ENCODE results near the gene ACSBG1.

The ACSBG1 gene

DNA sequence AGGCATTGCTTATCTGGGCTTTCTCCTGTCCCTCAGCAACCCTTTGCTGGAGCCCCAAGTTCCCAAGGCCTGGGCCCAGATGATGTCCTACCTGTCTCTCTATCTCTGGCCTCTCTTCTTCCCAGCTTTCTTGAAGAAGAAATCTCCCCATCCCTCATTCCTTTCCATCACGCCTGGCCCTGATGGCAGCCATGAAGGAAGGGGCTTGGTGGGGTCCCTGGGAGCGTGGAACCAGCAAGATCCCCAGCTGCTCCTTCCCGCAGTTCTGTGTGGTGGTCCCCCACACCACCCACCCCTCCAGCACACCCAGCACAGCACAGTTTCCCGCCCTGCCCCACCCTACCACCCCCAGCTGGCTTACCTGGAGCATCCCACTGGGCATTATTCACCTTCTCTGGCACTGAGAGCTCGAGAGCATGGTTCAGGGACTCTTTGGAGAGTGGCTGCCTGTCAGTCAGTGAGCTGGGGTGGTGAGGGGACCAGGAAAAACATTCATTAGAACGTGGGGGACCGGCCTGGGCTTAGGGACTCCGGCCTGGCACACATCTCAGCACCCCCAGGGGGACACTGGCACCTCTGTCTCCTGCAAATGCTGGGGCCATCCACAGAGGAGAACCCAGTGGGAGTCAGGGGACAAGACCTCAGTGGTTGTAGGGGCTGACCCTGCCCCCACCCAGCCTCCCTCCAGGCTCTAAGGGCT lies 26.6 kb downstream of the ACSBG1 start:
- no peak for TF ChIP-seq ZFX (IDR thresholded peaks at IDR 0.05)
- TF ChIP-seq, protein P1, sequence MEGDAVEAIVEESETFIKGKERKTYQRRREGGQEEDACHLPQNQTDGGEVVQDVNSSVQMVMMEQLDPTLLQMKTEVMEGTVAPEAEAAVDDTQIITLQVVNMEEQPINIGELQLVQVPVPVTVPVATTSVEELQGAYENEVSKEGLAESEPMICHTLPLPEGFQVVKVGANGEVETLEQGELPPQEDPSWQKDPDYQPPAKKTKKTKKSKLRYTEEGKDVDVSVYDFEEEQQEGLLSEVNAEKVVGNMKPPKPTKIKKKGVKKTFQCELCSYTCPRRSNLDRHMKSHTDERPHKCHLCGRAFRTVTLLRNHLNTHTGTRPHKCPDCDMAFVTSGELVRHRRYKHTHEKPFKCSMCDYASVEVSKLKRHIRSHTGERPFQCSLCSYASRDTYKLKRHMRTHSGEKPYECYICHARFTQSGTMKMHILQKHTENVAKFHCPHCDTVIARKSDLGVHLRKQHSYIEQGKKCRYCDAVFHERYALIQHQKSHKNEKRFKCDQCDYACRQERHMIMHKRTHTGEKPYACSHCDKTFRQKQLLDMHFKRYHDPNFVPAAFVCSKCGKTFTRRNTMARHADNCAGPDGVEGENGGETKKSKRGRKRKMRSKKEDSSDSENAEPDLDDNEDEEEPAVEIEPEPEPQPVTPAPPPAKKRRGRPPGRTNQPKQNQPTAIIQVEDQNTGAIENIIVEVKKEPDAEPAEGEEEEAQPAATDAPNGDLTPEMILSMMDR (conservative IDR thresholded peaks at IDR 0.05): no peak
- peak overlapping the region; percentile 94 for H3K27ac ChIP-seq

DNA sequence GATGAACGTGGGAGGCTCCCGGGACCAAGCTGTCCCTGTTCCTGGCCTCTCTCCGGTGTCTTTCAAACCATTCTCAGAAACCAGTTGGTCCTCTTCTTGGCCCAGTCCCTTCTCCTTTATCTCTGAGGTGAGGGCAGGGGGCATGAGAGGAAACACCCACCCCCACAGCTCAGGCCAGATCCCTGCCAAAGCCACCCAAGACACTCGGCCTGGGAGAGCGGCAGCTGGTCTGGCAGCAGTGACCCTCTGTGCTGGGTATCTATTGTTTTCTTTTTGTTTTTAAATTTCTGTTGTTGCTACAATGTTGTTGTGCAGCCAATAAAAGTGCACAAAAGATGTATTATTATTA lies 27.3 kb downstream of the ACSBG1 start:
- TF ChIP-seq ZFX (IDR thresholded peaks at IDR 0.05): no peak
- H3K27ac ChIP-seq: peak overlapping the region; percentile 94

DNA sequence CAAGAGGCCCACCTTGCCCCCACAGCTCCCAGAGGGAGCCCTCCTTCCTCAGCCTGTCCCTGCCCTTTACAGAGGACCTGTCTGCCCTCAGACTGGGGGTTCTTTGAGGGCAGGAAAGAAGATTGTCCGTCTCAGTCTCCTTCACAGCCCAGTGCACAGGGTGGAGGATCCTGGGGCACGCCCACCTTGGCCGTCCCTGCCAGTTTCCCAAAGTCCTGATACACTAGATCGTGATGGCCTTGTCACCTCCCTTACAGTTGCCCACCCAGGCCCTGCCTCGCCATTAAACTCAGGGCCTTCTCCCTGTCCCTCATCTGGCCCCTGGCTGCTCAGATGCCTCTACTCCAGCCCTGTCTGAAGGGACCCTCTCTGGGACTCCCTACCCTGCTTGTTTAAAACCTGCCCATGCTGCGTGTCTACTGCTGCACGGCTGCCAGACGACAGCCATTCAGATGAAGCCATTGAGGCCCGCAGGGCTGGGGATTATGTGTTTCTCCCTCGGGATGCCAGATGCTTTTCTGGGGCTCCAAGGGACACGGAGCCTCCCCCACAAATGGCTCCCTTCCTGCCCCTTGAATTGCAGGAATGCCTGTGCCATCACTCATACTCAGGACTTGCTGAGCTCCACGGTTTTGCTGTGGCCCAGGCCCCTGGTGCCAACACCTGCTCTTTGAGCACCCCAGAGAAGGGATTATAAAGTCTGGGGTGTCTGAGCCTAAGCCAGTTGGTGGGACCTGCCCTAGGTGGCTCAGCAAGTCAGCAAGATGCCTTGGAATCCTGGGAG lies 27.8 kb downstream of the ACSBG1 start:
- TF ChIP-seq, protein P1 (conservative IDR thresholded peaks at IDR 0.05): no peak
- TF ChIP-seq ZFX (IDR thresholded peaks at IDR 0.05): no peak
- peak overlapping the region; percentile 94 for H3K27ac ChIP-seq

DNA sequence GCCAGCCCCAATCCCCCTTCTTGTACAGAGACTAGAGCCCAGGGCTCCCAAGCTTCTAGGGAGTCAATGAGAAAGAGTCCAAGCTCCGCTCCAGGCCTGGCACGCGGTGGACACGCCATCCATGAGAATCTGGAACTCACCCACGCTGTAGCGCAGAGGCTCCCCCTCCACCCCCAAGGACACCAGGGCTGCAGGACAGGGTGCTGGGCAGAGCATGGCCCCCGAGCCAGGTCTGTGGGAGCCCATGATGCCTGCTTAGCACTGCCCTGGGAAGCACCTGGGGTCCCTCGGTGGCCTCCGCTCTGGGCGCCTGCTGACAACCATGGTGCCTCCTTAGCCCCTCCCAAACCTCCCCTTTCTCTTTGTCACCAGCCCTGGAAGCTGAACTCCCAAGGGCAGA lies 28.5 kb downstream of the ACSBG1 start:
- H3K27ac ChIP-seq: peak overlapping the region; percentile 94
- no peak for TF ChIP-seq ZFX (IDR thresholded peaks at IDR 0.05)
- TF ChIP-seq, protein P1 (conservative IDR thresholded peaks at IDR 0.05): no peak

DNA sequence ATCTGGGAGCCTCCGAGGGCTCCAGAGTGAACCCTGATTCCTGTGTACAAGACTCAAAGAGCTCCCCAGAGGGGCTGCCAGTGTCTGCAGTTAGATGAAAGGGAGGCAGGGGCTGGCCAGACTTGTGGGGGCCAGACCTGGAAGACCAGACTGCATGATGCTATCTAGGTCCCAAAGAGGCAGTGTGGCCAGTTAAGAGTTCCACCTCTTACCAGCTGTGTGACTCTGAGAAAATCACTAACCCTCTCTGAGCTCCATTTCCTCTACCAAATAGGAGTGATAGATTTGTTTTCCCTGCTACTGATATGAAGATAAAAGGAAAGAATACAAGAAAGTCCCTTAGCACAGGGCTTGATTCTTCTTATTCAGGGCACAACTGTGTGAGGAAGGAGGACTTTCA lies 29.0 kb downstream of the ACSBG1 start:
- no peak for TF ChIP-seq ZFX (IDR thresholded peaks at IDR 0.05)
- TF ChIP-seq, protein P1 (conservative IDR thresholded peaks at IDR 0.05): no peak
- H3K27ac ChIP-seq: peak overlapping the region; percentile 94; the same call in 1 of the 2 replicates

DNA sequence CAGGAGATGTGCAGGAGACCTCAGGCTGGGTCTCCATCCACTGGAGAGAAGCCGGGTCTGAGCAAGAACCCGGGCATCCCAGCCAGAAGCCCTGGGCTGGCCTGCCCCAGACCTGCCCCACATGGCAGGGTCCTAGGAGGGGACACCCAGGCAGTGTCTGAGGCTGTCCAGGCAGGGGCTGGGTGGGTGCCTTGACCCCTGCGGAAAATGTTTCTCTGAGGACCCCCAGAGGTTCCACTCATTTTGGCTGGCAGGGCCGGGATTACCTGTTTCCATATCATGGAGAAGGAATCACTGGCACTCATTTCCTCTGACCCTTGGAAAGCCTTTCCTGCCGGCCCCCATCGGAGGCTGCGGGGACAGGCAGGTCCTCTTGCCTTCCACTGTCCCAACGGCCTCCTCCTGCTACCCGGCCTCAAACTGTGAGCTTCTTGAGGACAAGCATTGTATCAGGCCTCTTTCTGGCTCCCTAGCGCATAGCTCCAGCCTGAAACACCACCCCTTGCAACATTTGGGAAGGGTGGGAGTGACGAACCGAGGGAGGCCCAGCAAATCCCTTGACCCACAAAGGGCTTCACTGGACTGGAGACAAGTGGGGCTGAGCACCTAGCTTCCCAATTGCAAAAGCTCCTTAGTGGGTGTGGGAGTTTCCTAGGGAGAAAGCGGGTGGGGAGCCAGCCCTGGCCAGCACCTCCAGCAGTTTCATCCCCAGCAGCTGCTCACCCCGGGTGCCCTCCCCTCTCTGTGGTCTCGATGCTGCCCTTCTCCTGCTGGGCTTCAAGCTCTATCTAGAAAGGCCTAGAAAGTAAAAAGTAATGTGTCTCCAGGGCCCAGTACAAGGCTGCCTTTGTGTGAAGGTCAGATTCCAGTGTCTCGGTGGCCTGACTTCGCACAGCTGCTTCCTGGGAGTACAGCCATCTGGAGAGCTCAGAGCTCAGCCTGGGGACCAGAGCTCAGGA lies 29.7 kb downstream of the ACSBG1 start:
- no peak overlapping the region; the same call in 1 of the 2 replicates for H3K27ac ChIP-seq
- TF ChIP-seq, protein P1 (conservative IDR thresholded peaks at IDR 0.05): no peak
- no peak for TF ChIP-seq ZFX (IDR thresholded peaks at IDR 0.05)

DNA sequence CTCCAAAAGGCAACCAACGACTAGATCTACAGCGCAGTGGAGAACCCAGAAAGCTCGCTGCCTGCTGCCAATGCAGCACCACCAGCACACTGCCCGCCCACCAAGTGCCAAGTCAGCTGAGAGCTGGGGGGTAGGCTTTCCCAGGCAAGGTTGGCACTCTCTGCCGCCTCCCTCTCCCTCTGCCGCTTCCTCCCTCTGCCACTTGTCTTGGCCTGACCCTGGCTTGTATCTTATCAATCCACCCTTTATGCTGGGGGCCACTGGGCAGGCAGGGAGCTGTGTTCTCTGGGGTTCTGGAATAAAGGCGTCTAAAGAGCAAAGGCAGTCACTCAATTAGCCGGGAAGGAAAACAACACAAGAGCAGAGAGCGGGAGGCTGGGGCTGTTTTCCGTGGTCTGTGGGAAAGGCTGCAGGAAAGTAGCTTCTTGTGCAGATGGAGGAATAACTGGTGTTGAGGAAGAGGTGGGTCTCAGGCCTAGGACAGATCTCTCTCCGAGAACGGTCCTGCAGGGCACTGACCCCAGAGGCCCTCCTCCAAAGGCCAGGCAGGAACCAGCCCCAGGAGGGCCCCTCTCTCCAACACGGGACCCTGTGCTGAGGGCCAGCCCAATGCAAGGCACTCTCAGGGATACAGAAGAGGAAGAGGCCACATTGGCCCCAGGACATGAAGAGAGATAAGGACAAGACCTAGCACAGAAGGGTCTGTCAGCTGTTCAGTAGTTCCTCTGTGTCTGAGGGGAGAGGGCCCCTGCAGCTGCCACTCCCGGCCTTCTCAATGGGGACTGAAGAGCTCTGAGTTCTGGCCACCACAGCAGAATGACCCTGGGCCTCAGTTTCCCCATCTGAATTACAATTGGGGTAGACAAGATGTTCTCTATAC lies 30.8 kb downstream of the ACSBG1 start:
- no peak for TF ChIP-seq ZFX (IDR thresholded peaks at IDR 0.05)
- TF ChIP-seq, protein P1 (conservative IDR thresholded peaks at IDR 0.05): no peak

More for the DNA sequence above, 30.8 kb downstream of the ACSBG1 start:
- H3K27ac ChIP-seq: no peak overlapping the region
